GM18526 (cell line): ENCODE measurements around the gene ADCYAP1R1.

Source experiments
- POLR2A ChIP-seq: IDR thresholded peaks from 3 replicates; pipeline ENCODE4 v1.6.1; 2011; ENCODE audit not compliant: insufficient read length; ENCODE audit errors: extremely low read depth

Gene ADCYAP1R1

GRCh38 chr7:31104361-31105255, 52.5 kb downstream of the ADCYAP1R1 start:
- TF ChIP-seq POLR2A: no peak

GRCh38 chr7:31105256-31105950, 53.3 kb downstream of the ADCYAP1R1 start:
- TF ChIP-seq POLR2A: no peak

GRCh38 chr7:31106303-31107105, 54.4 kb downstream of the ADCYAP1R1 start:
- TF ChIP-seq POLR2A: no peak

- TF ChIP-seq POLR2A: no peak
Observed at GRCh38 chr7:31107106-31108090, 55.3 kb downstream of the ADCYAP1R1 start.

GRCh38 chr7:31108097-31108657, 56.1 kb downstream of the ADCYAP1R1 start:
- no peak for TF ChIP-seq POLR2A

- no peak for TF ChIP-seq POLR2A
Observed at GRCh38 chr7:31109751-31110150, 57.6 kb downstream of the ADCYAP1R1 start.

- TF ChIP-seq POLR2A: no peak
Observed at GRCh38 chr7:31110331-31111108, 58.4 kb downstream of the ADCYAP1R1 start.

GRCh38 chr7:31111109-31111451, 59.0 kb downstream of the ADCYAP1R1 start:
- TF ChIP-seq POLR2A: no peak

GRCh38 chr7:31113660-31114059, 61.6 kb downstream of the ADCYAP1R1 start:
- no peak for TF ChIP-seq POLR2A

GRCh38 chr7:31114593-31115343, 62.7 kb downstream of the ADCYAP1R1 start:
- no peak for TF ChIP-seq POLR2A

GRCh38 chr7:31116615-31117014, 64.5 kb downstream of the ADCYAP1R1 start:
- no peak for TF ChIP-seq POLR2A

- no peak for TF ChIP-seq POLR2A
Observed at GRCh38 chr7:31119249-31119648, 67.1 kb downstream of the ADCYAP1R1 start.
